IMR-90 (cell line): ENCODE results near the gene GABARAPL1. TPM values are rescaled to one million over a fixed set of nuclear protein-coding genes. Genes with fewer than 3 reads are reported as not detected.
"Not testable (repeated sequence)": the region's sequence is repeated elsewhere in the genome, so short reads cannot be mapped to it uniquely, and the experiment has no call there.

Source experiments
- ATAC-seq: fragments of 200-7000 bp; cut with Tn5 transposase; 2 replicates; pipeline ENCODE4 v1.9.1; 2020; ENCODE audit warnings: low read depth, mild to moderate bottlenecking, moderate library complexity
- BruUV-seq: library from RNA; stranded (reverse); fragments of 400-500 nt; replicated peaks from 2 replicates; lab custom pipeline; 2021; lab: Mats Ljungman, UMichigan
- CTCF ChIA-PET: fragments of 300-600 bp; formaldehyde crosslinking; extraction: SDS; loops from one replicate; lab custom pipeline; 2021; ENCODE audit warnings: antibody characterized with exemption; lab: Yijun Ruan, JAX
- POLR2A ChIA-PET: fragments of 300-600 bp; sonication (Branson Sonifier 250); formaldehyde crosslinking; loops from one replicate; lab custom pipeline; 2022; ENCODE audit warnings: antibody characterized with exemption; ENCODE audit not compliant: unreplicated experiment; lab: Charles Lee
- DNase-seq: peaks from one replicate; pipeline ENCODE4 v3.0.0; 2013
- H2AFZ ChIP-seq: replicated peaks from 2 replicates; pipeline ENCODE3; 2013; ENCODE audit warnings: low read length, mild to moderate bottlenecking; ENCODE audit not compliant: poor library complexity
- H2AK5ac ChIP-seq: 2 replicates; pipeline ENCODE4 v1.6.1; 2013; ENCODE audit warnings: low read depth, low read length, inconsistent platforms
- H2AK9ac ChIP-seq: replicated peaks from 2 replicates; pipeline ENCODE3; 2013; ENCODE audit warnings: mild to moderate bottlenecking, low read depth, low read length, moderate library complexity; ENCODE audit not compliant: poor library complexity
- H2BK120ac ChIP-seq: 2 replicates; pipeline ENCODE4 v1.6.1; 2013; ENCODE audit warnings: low read depth, low read length, inconsistent platforms
- H2BK15ac ChIP-seq: 3 replicates; pipeline ENCODE4 v1.6.1; 2013; ENCODE audit warnings: low read depth, low read length, inconsistent platforms
- H2BK20ac ChIP-seq: 2 replicates; pipeline ENCODE4 v1.6.1; 2013; ENCODE audit warnings: low read depth, mild to moderate bottlenecking, inconsistent platforms, low read length, moderate library complexity
- H2BK5ac ChIP-seq: 2 replicates; pipeline ENCODE4 v1.6.1; 2013; ENCODE audit warnings: mild to moderate bottlenecking, low read depth, low read length, inconsistent platforms; ENCODE audit not compliant: poor library complexity, severe bottlenecking
- H3K14ac ChIP-seq: replicated peaks from 2 replicates; pipeline ENCODE4 v1.6.1; 2013; ENCODE audit warnings: low read depth, low read length, inconsistent platforms
- H3K18ac ChIP-seq: 2 replicates; pipeline ENCODE4 v1.6.1; 2013; ENCODE audit warnings: low read depth, low read length, control low read depth
- H3K23ac ChIP-seq: 2 replicates; pipeline ENCODE4 v1.6.1; 2013; ENCODE audit warnings: low read depth, low read length, inconsistent platforms
- H3K27ac ChIP-seq: 2 replicates; pipeline ENCODE4 v1.5.1; 2013; ENCODE audit warnings: mild to moderate bottlenecking, control low read depth, low read length; ENCODE audit not compliant: insufficient read depth
- H3K27me3 ChIP-seq: 2 replicates; pipeline ENCODE4 v1.6.1; 2013; ENCODE audit warnings: low read length; ENCODE audit not compliant: control insufficient read depth, insufficient read depth
- H3K36me3 ChIP-seq: 2 replicates; pipeline ENCODE4 v1.6.1; 2013; ENCODE audit warnings: low read length, mixed read lengths; ENCODE audit not compliant: control insufficient read depth, insufficient read depth
- H3K4ac ChIP-seq: 2 replicates; pipeline ENCODE4 v1.6.1; 2013; ENCODE audit warnings: low read depth, low read length, inconsistent platforms
- H3K4me1 ChIP-seq: 2 replicates; pipeline ENCODE4 v1.6.1; 2013; ENCODE audit warnings: low read length, mixed read lengths; ENCODE audit not compliant: control insufficient read depth, insufficient read depth
- H3K4me2 ChIP-seq: 2 replicates; pipeline ENCODE4 v1.6.1; 2013; ENCODE audit warnings: low read depth, mild to moderate bottlenecking, control low read depth, low read length, moderate library complexity
- H3K4me3 ChIP-seq: 2 replicates; pipeline ENCODE4 v1.5.1; 2013; ENCODE audit warnings: low read depth, mild to moderate bottlenecking, control low read depth, low read length, moderate library complexity; ENCODE audit not compliant: insufficient read depth
- H3K56ac ChIP-seq: 2 replicates; pipeline ENCODE4 v1.6.1; 2013; ENCODE audit warnings: low read length, inconsistent platforms; ENCODE audit not compliant: insufficient read depth; ENCODE audit errors: extremely low read depth
- H3K79me1 ChIP-seq, 2 experiments: 2 replicates each; pipeline ENCODE4 v1.6.1; 2013; ENCODE audit warnings: low read length in 2 of 2, inconsistent platforms in 1 of 2, low read depth in 1 of 2
- H3K9ac ChIP-seq: 2 replicates; pipeline ENCODE4 v1.6.1; 2013; ENCODE audit warnings: low read depth, low read length, control low read depth
- H3K9me1 ChIP-seq: 2 replicates; pipeline ENCODE4 v1.6.1; 2013; ENCODE audit warnings: low read length, inconsistent platforms; ENCODE audit not compliant: insufficient read depth
- H3K9me3 ChIP-seq: 2 replicates; pipeline ENCODE4 v1.6.1; 2013; ENCODE audit warnings: low read length; ENCODE audit not compliant: control insufficient read depth, insufficient read depth
- H4K20me1 ChIP-seq: 2 replicates; pipeline ENCODE4 v1.6.1; 2013; ENCODE audit warnings: low read length, inconsistent platforms; ENCODE audit not compliant: insufficient read depth
- H4K5ac ChIP-seq: 2 replicates; pipeline ENCODE4 v1.6.1; 2013; ENCODE audit warnings: mild to moderate bottlenecking, low read depth, low read length, control low read depth
- H4K8ac ChIP-seq, 2 experiments: 2 replicates each; pipeline ENCODE4 v1.6.1; 2013; ENCODE audit warnings: low read depth in 2 of 2, low read length in 2 of 2, control low read depth in 1 of 2, inconsistent platforms in 1 of 2
- H4K91ac ChIP-seq: 2 replicates; pipeline ENCODE4 v1.6.1; 2013; ENCODE audit warnings: low read depth, low read length, inconsistent platforms; ENCODE audit not compliant: insufficient read depth
- WGBS, 2 experiments: methylation state at CpG; one replicate each; pipeline versions ENCODE4 v1.1.5 to v1.1.7; 2013; ENCODE audit warnings: missing lambda C conversion rate in 2 of 2; ENCODE audit not compliant: insufficient read length in 1 of 2; ENCODE audit errors: extremely low coverage in 2 of 2; 5-methylcytosine and 5-hydroxymethylcytosine counted together
- dilution Hi-C: fragments of 300-500 bp; cut with HindIII; formaldehyde crosslinking; loops from one replicate; pipeline ENCODE4 v1.14.3; 2018; ENCODE audit warnings: low sequenced_read_pairs; ENCODE audit not compliant: unreplicated experiment
- in situ Hi-C: fragments of 300-500 bp; cut with MboI; formaldehyde crosslinking; loops from 3 replicates; pipeline ENCODE4 v1.14.3; 2019; ENCODE audit warnings: low sequenced_read_pairs, inconsistent platforms, mixed read lengths
- intact Hi-C: fragments of 100-400 bp; cut with micrococcal nuclease; formaldehyde crosslinking; loops from 2 replicates; pipeline ENCODE4 v1.10.0; 2022
- polyA plus RNA-seq, 3 experiments: library from polyadenylated mRNA; depleted of rRNA; stranded (reverse); fragments of >200 nt; gene quantifications; 2 replicates each; pipeline ENCODE4 v1.2.3, GENCODE V29; 2012; ENCODE audit warnings: low replicate concordance in 1 of 3
- total RNA-seq: library from RNA; depleted of rRNA; stranded (reverse); fragments of >200 nt; gene quantifications from 2 replicates; pipeline ENCODE4 v1.2.3, GENCODE V29; 2012

The GABARAPL1 gene
- total and polyA plus RNA-seq, 2 of the 4 experiments (the other 2 are of a cell fraction), result 51.6 to 93.6 TPM

GRCh38 chr12:10215946-10216345, 3.3 kb downstream of the GABARAPL1 start:
- intact Hi-C loops, result loop anchor here (2.0 to 10.0 kb wide), 2 partner anchors 205 to 471 kb away; partner anchors contain the start of gene CLEC12B
- H2BK15ac ChIP-seq, H3K18ac ChIP-seq, H3K14ac ChIP-seq, H3K4me1 ChIP-seq, POLR2A ChIA-PET, H3K4ac ChIP-seq, H4K91ac ChIP-seq, H2BK20ac ChIP-seq, H4K5ac ChIP-seq, H3K27ac ChIP-seq, H3K23ac ChIP-seq, in situ Hi-C loops, dilution Hi-C loops, ATAC-seq, H2BK5ac ChIP-seq, H3K9me3 ChIP-seq, BruUV-seq, DNase-seq, H2AK5ac ChIP-seq, H2AFZ ChIP-seq, H2AK9ac ChIP-seq, H3K4me2 ChIP-seq, H3K56ac ChIP-seq, H2BK120ac ChIP-seq, H3K9ac ChIP-seq, H3K27me3 ChIP-seq, H3K9me1 ChIP-seq, H4K8ac ChIP-seq, H3K4me3 ChIP-seq: not testable (repeated sequence)
- CTCF ChIA-PET, result interaction anchor here (0.7 kb wide), 1 partner anchor 490 kb away, joined by 4 read pairs; no protein-coding TSS in a partner anchor
- H4K20me1 ChIP-seq, result peaks cover 26% of the 10 kb centered on the region
- WGBS, 2 experiments, result 100% methylated on average over 2 of the region's 13 CpGs; no CpG with 5 or more reads in 1 of the 2 experiments
- H3K36me3 ChIP-seq, result peaks cover 26% of the 10 kb centered on the region
- H3K79me1 ChIP-seq, result peaks cover 10 to 40% of the 10 kb centered on the region in 2 experiments
